Measurements from ENCODE around the gene SCN2B.

- TF ChIP-seq EZH2 (IDR thresholded peaks at IDR 0.05; ENCODE audit: borderline replicate concordance, insufficient read depth, low read length, poor library complexity, severe bottlenecking) (no peak), EP300 (conservative IDR thresholded peaks at IDR 0.05; ENCODE audit: poor library complexity, severe bottlenecking) (no peak)
Measured at GRCh38 chr11:118126082-118126838, 50.2 kb downstream of the SCN2B start.

Data from neural cell (in vitro differentiated cells).